ENCODE measurements around the gene TTLL7. TPM values are rescaled to one million over a fixed set of nuclear protein-coding genes. Genes with fewer than 3 reads are reported as not detected.
"Not testable (repeated sequence)": the region's sequence is repeated elsewhere in the genome, so short reads cannot be mapped to it uniquely, and the experiment has no call there.

The TTLL7 gene
- total RNA-seq, 4 donors from 2014 or later = 26.2 to 58.1 (median 41.2) TPM

DNA sequence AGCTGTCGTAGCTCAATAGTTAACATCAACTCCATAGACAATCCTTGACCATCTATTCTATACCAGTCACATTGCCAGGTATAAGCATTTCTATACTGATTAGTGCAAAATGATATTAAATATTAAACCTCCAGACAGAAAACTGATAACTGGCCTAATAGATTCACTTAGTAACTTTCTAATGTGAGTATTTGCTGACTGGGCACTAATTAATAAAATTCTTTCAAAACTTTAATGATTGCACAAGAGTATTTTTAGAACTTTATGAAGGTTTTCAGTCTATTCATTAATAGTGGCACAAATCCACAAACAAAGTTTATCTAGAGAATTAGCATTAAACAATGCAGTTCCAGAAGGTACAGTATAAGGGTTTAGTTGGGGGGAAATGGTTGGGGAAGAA is 79.1 kb downstream of the TTLL7 start:
- intact Hi-C loops (cut with DNase I) = no loop called here
- H3K27me3 ChIP-seq = no peaks in the 10 kb centered on the region

DNA sequence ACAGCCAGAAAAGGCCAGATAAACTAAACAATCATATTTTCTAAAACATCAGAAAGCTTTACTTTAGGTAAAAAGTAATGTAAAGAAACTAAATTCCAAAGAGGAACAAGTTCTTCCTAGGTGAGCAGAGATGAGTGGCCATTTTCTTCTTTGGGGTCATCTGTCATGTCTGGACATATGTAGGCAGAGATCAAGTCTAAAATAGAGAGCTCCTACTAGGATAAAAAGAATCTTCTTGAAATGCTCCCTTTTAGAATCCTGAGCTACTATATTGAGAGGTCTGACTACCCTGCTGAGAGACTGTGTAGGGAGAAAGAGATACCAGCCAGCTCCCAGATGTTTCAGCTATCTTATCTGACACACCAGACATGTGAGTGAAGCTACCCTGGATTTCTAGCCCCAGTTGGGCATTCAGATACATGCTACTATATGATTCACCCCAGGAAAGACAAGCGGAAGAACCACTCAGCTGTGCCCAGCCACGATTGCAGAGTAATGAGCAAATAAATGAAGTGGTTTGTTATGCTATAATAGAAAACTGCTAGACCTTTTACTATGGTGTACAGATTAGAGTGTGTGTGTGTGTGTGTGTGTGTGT is 80.1 kb downstream of the TTLL7 start:
- Histone ChIP-seq H3K4me3 (no peak overlapping the region), H3K36me3 (peaks cover 0 to 47% (median 18%) of the 10 kb centered on the region in 4 donors), H3K27me3 (no peaks in the 10 kb centered on the region), H3K9me3 (no peaks in the 10 kb centered on the region), H3K4me1 (no peaks in the 10 kb centered on the region), H3K27ac (replicated peaks in 1 of 4) (no peak overlapping the region)
- TF ChIP-seq, protein P1, sequence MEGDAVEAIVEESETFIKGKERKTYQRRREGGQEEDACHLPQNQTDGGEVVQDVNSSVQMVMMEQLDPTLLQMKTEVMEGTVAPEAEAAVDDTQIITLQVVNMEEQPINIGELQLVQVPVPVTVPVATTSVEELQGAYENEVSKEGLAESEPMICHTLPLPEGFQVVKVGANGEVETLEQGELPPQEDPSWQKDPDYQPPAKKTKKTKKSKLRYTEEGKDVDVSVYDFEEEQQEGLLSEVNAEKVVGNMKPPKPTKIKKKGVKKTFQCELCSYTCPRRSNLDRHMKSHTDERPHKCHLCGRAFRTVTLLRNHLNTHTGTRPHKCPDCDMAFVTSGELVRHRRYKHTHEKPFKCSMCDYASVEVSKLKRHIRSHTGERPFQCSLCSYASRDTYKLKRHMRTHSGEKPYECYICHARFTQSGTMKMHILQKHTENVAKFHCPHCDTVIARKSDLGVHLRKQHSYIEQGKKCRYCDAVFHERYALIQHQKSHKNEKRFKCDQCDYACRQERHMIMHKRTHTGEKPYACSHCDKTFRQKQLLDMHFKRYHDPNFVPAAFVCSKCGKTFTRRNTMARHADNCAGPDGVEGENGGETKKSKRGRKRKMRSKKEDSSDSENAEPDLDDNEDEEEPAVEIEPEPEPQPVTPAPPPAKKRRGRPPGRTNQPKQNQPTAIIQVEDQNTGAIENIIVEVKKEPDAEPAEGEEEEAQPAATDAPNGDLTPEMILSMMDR (IDR thresholded peaks at IDR 0.05) = no peak
- TF ChIP-seq POLR2A (IDR thresholded peaks at IDR 0.05; ENCODE audit: low read depth) = no peak
- no peak for TF ChIP-seq POLR2AphosphoS5 (IDR thresholded peaks at IDR 0.05)
- TF ChIP-seq EP300 (IDR thresholded peaks at IDR 0.05) = no peak
- intact Hi-C loops (cut with DNase I) = no loop called here
- DNase-seq (ENCODE audit: extremely low spot score) = no peak
- WGBS = 95% methylated on average over 2 of the region's 2 CpGs

More for the DNA sequence above, 79.1 kb downstream of the TTLL7 start:
- Histone ChIP-seq H3K4me1 (no peaks in the 10 kb centered on the region), H3K27ac (replicated peaks in 1 of 4) (no peak overlapping the region), H3K4me3 (no peak overlapping the region), H3K9me3 (no peaks in the 10 kb centered on the region), H3K36me3 (peaks cover 0 to 54% (median 18%) of the 10 kb centered on the region in 4 donors)
- DNase-seq (ENCODE audit: extremely low spot score) = no peak
- 93% methylated on average over 1 of the region's 1 CpG for WGBS
- TF ChIP-seq POLR2A (IDR thresholded peaks at IDR 0.05; ENCODE audit: low read depth) (no peak), POLR2AphosphoS5 (IDR thresholded peaks at IDR 0.05) (no peak), EP300 (IDR thresholded peaks at IDR 0.05) (no peak)
- TF ChIP-seq, protein P1 (IDR thresholded peaks at IDR 0.05) = no peak

- intact Hi-C loops (cut with DNase I) = no loop called here
- H3K27ac ChIP-seq (replicated peaks in 1 of 4) = no peak overlapping the region
- peaks cover 0 to 44% (median 18%) of the 10 kb centered on the region in 4 donors for H3K36me3 ChIP-seq
- no peaks in the 10 kb centered on the region for H3K4me1 ChIP-seq
- no peak for TF ChIP-seq POLR2AphosphoS5 (IDR thresholded peaks at IDR 0.05)
- H3K4me3 ChIP-seq = no peak overlapping the region
- WGBS = 97% methylated on average over 1 of the region's 1 CpG
- H3K9me3 ChIP-seq = no peaks in the 10 kb centered on the region
- DNase-seq (ENCODE audit: extremely low spot score) = no peak
- no peaks in the 10 kb centered on the region for H3K27me3 ChIP-seq
Measured at GRCh38 chr1:83917959-83918358, 81.0 kb downstream of the TTLL7 start.

- H3K4me3 ChIP-seq; H3K27me3 ChIP-seq; H3K9me3 ChIP-seq; H3K27ac ChIP-seq (replicated peaks in 1 of 4); DNase-seq (ENCODE audit: extremely low spot score); intact Hi-C loops (cut with DNase I); H3K4me1 ChIP-seq: not testable (repeated sequence)
- H3K36me3 ChIP-seq = peaks cover 0 to 47% (median 14%) of the 10 kb centered on the region in 4 donors
- 100% methylated on average over 1 of the region's 1 CpG for WGBS
Measured at GRCh38 chr1:83916094-83916493, 82.8 kb downstream of the TTLL7 start.

DNA sequence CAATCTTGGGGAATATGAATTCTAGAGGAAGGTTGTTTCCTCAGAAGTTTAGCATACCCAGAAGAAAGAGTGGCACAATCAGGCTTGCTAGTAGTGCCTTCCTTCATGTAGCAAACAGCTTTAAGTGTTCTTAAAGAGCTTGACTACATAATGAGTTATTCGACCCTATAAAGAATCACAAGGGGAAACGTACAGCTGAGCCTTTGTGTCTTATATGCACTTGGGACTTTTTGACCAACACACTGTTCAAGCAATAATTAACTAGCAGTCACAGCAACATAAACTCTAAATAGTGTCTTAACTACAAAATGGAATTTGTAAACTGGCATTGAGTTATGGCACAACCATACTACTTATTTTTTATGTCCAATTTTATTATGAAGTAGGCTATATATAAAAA is 86.1 kb downstream of the TTLL7 start:
- Histone ChIP-seq H3K36me3 (peaks cover 0 to 19% (median 6%) of the 10 kb centered on the region in 4 donors), H3K4me1 (peaks cover 0 to 10% (median 4%) of the 10 kb centered on the region in 4 donors), H3K4me3 (no peak overlapping the region), H3K27me3 (no peaks in the 10 kb centered on the region), H3K27ac (replicated peaks in 1 of 4) (no peak overlapping the region), H3K9me3 (no peaks in the 10 kb centered on the region)
- TF ChIP-seq, protein P1 (IDR thresholded peaks at IDR 0.05) = no peak
- TF ChIP-seq POLR2A (IDR thresholded peaks at IDR 0.05; ENCODE audit: low read depth) = no peak
- no peak for TF ChIP-seq EP300 (IDR thresholded peaks at IDR 0.05)
- no peak for TF ChIP-seq POLR2AphosphoS5 (IDR thresholded peaks at IDR 0.05)
- intact Hi-C loops (cut with DNase I) = no loop called here
- no peak for DNase-seq (ENCODE audit: extremely low spot score)
- 76% methylated on average over 2 of the region's 2 CpGs for WGBS

DNA sequence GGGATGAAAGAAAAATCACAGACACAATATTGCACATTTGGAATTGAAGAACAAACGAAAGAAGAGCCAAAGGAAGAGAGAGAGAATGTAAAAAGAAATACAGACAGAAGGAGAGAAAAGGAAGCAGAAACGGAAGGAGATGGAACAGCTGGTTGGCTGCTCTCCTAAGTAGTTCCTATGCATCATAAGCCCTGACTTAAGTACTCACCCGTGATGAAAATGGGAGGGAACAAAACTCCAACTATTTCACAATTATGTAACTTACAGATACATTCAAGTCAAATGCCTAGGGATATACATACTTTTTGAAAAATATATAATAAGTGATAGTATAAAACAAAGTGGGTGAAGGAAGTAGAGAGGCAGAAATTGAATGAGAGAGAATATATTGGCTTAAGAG is 88.5 kb downstream of the TTLL7 start:
- Histone ChIP-seq H3K4me1 (peaks cover 0 to 10% (median 4%) of the 10 kb centered on the region in 4 donors), H3K36me3 (peaks cover 0 to 3% (median 0%) of the 10 kb centered on the region in 4 donors), H3K4me3 (no peak overlapping the region), H3K9me3 (no peaks in the 10 kb centered on the region), H3K27ac (replicated peaks in 1 of 4) (no peak overlapping the region), H3K27me3 (no peaks in the 10 kb centered on the region)
- DNase-seq (ENCODE audit: extremely low spot score) = no peak
- intact Hi-C loops (cut with DNase I) = no loop called here
- no peak for TF ChIP-seq EP300 (IDR thresholded peaks at IDR 0.05)
- no peak for TF ChIP-seq POLR2AphosphoS5 (IDR thresholded peaks at IDR 0.05)
- TF ChIP-seq, protein P1 (IDR thresholded peaks at IDR 0.05) = no peak
- no peak for TF ChIP-seq POLR2A (IDR thresholded peaks at IDR 0.05; ENCODE audit: low read depth)
- 64% methylated on average over 3 of the region's 3 CpGs for WGBS
